HEK293T (cell line): ENCODE results near the gene ADORA1.

ENCODE experiments used
- CTCF ChIA-PET: fragments of 350-600 bp; formaldehyde crosslinking; extraction: SDS; loops from one replicate; lab custom pipeline; 2021; ENCODE audit warnings: antibody characterized with exemption, inconsistent platforms; lab: Yijun Ruan, JAX
- POLR2A ChIA-PET: fragments of 350-600 bp; formaldehyde crosslinking; extraction: SDS; loops from one replicate; lab custom pipeline; 2020; ENCODE audit warnings: antibody characterized with exemption, inconsistent platforms; lab: Yijun Ruan, JAX
- DNase-seq: peaks from one replicate; pipeline ENCODE4 v3.0.0; 2012; ENCODE audit warnings: mixed read lengths; ENCODE audit errors: extremely low spot score
- ARNT ChIP-seq: fragments of 450-650 bp; IDR thresholded peaks from 2 replicates; pipeline ENCODE4 v1.6.1; 2017; ENCODE audit warnings: mild to moderate bottlenecking
- BHLHE40 ChIP-seq: fragments of 450-650 bp; IDR thresholded peaks from 2 replicates; pipeline ENCODE4 v1.6.1; 2016; ENCODE audit warnings: mild to moderate bottlenecking, moderate library complexity, borderline replicate concordance
- CTBP1 ChIP-seq: fragments of 450-650 bp; IDR thresholded peaks from 2 replicates; pipeline ENCODE4 v1.6.1; 2016; ENCODE audit warnings: borderline replicate concordance
- ELF4 ChIP-seq: fragments of 450-650 bp; IDR thresholded peaks from 2 replicates; pipeline ENCODE4 v1.6.1; 2017; ENCODE audit warnings: antibody characterized with exemption
- FOXA1 ChIP-seq: fragments of 450-650 bp; IDR thresholded peaks from 2 replicates; pipeline ENCODE4 v1.6.1; 2016; ENCODE audit warnings: mild to moderate bottlenecking
- FOXK2 ChIP-seq: fragments of 450-650 bp; IDR thresholded peaks from 2 replicates; pipeline ENCODE4 v1.6.1; 2016; ENCODE audit warnings: mild to moderate bottlenecking
- FOXM1 ChIP-seq: fragments of 450-650 bp; IDR thresholded peaks from 2 replicates; pipeline ENCODE4 v1.6.1; 2017; ENCODE audit warnings: mild to moderate bottlenecking, borderline replicate concordance
- HDGF ChIP-seq: fragments of 450-650 bp; IDR thresholded peaks from 2 replicates; pipeline ENCODE4 v1.6.1; 2017; ENCODE audit warnings: antibody characterized with exemption, borderline replicate concordance
- L3MBTL2 ChIP-seq: fragments of 450-650 bp; conservative IDR thresholded peaks from 2 replicates; pipeline ENCODE4 v1.6.1; 2016; ENCODE audit warnings: mild to moderate bottlenecking
- LEF1 ChIP-seq: fragments of 450-650 bp; IDR thresholded peaks from 2 replicates; pipeline ENCODE4 v1.6.1; 2017; ENCODE audit warnings: mild to moderate bottlenecking, borderline replicate concordance
- NFRKB ChIP-seq: fragments of 450-650 bp; IDR thresholded peaks from 2 replicates; pipeline ENCODE4 v1.6.1; 2016; ENCODE audit warnings: mild to moderate bottlenecking, moderate library complexity
- PKNOX1 ChIP-seq: fragments of 450-650 bp; IDR thresholded peaks from 2 replicates; pipeline ENCODE4 v1.6.1; 2016
- SP1 ChIP-seq: fragments of 450-650 bp; IDR thresholded peaks from 2 replicates; pipeline ENCODE4 v1.6.1; 2017
- SUZ12 ChIP-seq: fragments of 450-650 bp; IDR thresholded peaks from 2 replicates; pipeline ENCODE4 v1.6.1; 2016; ENCODE audit warnings: mild to moderate bottlenecking
- TARDBP ChIP-seq: fragments of 450-650 bp; IDR thresholded peaks from 2 replicates; pipeline ENCODE4 v1.6.1; 2016
- ZNF384 ChIP-seq: fragments of 450-650 bp; IDR thresholded peaks from 2 replicates; pipeline ENCODE4 v1.6.1; 2016

Gene ADORA1

GRCh38 chr1:203122159-203122558 is 5.4 kb upstream of the ADORA1 start:
- POLR2A ChIA-PET: no interaction called here
- no peak for DNase-seq
- no peak for TF ChIP-seq ZNF384
- CTCF ChIA-PET: interaction anchor here (1.2 kb wide), 1 partner anchor 50 kb away, joined by 3 read pairs; no protein-coding TSS in a partner anchor

GRCh38 chr1:203124011-203124410 is 3.5 kb upstream of the ADORA1 start:
- DNase-seq: no peak
- CTCF ChIA-PET: no interaction called here
- TF ChIP-seq HDGF (no peak), FOXM1 (no peak), NFRKB (no peak), ARNT (no peak), SUZ12 (no peak), ZNF384 (no peak), PKNOX1 (no peak), ELF4 (no peak)
- POLR2A ChIA-PET: no interaction called here

- no peak for DNase-seq
- ChIA-PET CTCF (no interaction called here), POLR2A (no interaction called here)
- no peak for TF ChIP-seq SP1
- no peak for TF ChIP-seq LEF1
- no peak for TF ChIP-seq CTBP1
- no peak for TF ChIP-seq ELF4
- no peak for TF ChIP-seq FOXK2
- TF ChIP-seq FOXA1: no peak
- no peak for TF ChIP-seq HDGF
- no peak for TF ChIP-seq L3MBTL2
- no peak for TF ChIP-seq FOXM1
- no peak for TF ChIP-seq NFRKB
- no peak for TF ChIP-seq TARDBP
- no peak for TF ChIP-seq SUZ12
These were observed 2.8 kb upstream of the ADORA1 start for GRCh38 chr1:203124546-203125317.

GRCh38 chr1:203126151-203126865 is 1.2 kb upstream of the ADORA1 start:
- DNase-seq: peak; percentile 68
- TF ChIP-seq CTBP1 (no peak), ARNT (no peak), PKNOX1 (no peak), ZNF384 (no peak)
- POLR2A ChIA-PET: no interaction called here
- CTCF ChIA-PET: interaction anchor here (1.1 to 4.3 kb wide), 6 partner anchors 9 to 143 kb away, joined by 3 to 19 read pairs (median 6); no protein-coding TSS in a partner anchor

- ChIA-PET CTCF (interaction anchor here (0.6 to 4.3 kb wide), 14 partner anchors 9 to 1478 kb away, joined by 3 to 22 read pairs (median 6); no protein-coding TSS in a partner anchor), POLR2A (interaction anchor here (0.7 to 1.1 kb wide), 2 partner anchors 9 to 18 kb away, joined by 3 to 4 read pairs; no protein-coding TSS in a partner anchor)
- DNase-seq: no peak
- TF ChIP-seq NFRKB (no peak), TARDBP (no peak), BHLHE40 (no peak), HDGF (no peak), ZNF384 (no peak), SP1 (no peak), FOXM1 (no peak), FOXA1 (no peak), CTBP1 (no peak)
These were observed 460 bp upstream of the ADORA1 start for GRCh38 chr1:203126866-203127665.

- ChIA-PET POLR2A (interaction anchor here (0.7 to 1.0 kb wide), 3 partner anchors 20 to 102 kb away, joined by 3 to 5 read pairs (median 4); partner anchors contain the start of gene PPFIA4), CTCF (interaction anchor here (0.7 to 4.3 kb wide), 13 partner anchors 10 to 141 kb away, joined by 3 to 22 read pairs (median 4); no protein-coding TSS in a partner anchor)
- DNase-seq: no peak
- no peak for TF ChIP-seq PKNOX1
- no peak for TF ChIP-seq LEF1
- no peak for TF ChIP-seq TARDBP
- TF ChIP-seq ZNF384: no peak
- TF ChIP-seq CTBP1: no peak
- no peak for TF ChIP-seq HDGF
- no peak for TF ChIP-seq ARNT
- TF ChIP-seq FOXK2: no peak
These were observed 847 bp downstream of the ADORA1 start for GRCh38 chr1:203128431-203128715.
